Cerebellar cortex (tissue), 1 donor: ENCODE measurements around the gene AAK1.
"Not testable (repeated sequence)": the region's sequence is repeated elsewhere in the genome, so short reads cannot be mapped to it uniquely, and the experiment has no call there.

Experiments used
- DNase-seq: peaks from one replicate; pipeline ENCODE4 v3.0.0-alpha.2; 2015; ENCODE audit warnings: low spot score

The AAK1 gene

DNA sequence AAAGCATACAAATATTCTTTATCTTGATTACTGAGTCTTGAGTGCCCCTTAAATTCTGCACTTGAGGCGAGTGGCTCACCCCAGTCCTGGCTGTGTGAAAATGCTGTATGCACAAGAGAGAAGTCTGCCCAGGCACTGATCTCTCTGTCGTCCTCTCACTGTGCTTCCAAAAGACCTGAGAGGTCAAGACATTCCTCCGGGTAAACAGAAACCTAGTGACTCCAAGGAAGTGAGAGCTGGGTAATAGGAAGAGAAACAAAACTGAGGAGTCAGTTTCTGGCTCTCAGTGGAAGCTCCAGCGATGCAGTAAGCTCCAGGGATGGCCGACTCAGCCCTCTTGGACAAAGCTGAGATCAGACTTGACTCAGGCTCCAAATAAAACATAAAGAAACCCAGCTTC, 70.9 kb downstream of the AAK1 start:
- no peak for DNase-seq

DNA sequence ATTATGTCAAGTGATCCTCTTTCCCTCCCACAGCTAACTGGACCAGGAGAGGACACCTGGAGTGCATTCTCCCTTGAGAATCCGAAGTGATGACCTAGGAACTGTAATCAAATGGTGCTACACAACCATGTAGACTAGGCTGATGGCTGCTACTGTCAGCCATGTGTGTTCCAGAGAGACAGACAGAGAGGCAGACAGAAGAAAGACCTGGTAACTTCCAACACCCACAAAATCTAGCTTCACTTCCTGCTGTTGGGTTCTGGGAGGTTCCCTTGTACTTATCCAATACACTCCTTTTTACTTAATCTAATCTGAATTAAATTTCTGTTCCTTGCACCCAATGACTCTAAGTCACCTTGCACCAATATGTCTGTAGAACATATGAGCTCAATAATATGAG, 72.3 kb downstream of the AAK1 start:
- no peak for DNase-seq

DNA sequence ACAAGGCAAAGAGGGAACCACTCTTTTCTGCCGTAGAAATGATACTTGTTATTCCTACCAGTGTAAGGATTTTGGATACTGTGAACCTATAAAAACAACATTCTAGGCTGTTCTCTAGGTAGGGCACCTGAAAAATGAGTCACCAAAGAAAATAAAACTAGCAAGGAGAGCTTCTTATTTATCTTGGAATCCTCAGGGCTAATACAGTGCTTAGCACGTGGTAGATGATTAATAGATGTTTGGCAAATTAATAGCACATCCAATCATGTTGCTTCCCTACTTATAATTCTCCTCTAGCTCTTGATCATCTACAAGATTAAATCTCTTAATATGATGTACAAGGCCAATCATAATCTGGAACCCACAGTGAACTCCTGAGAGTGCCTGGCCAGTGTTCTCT, 73.1 kb downstream of the AAK1 start:
- DNase-seq, result no peak

- peak; percentile 63 for DNase-seq
These were observed 75.6 kb downstream of the AAK1 start for GRCh38 chr2:69567909-69568300.

- DNase-seq, result no peak
These were observed 76.2 kb downstream of the AAK1 start for GRCh38 chr2:69567157-69567908.

DNA sequence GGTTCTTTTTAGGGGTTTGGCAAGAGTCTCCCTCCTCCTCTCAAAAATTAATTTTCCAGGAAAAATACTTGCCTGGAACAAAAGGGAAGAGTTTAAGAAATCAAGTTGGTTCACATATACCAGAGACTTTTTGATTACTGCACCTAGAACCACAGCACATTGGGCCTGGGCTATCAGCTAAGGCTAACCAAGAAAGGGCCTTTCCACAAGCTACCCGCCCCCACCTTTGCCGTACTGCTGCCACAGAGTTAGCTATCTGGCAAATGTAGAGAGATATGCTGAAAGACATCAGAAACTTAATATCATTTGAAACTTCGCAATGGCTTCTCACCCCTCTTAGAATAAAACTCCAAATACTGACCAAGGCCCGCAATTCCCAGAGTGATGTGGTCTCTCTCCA, 76.9 kb downstream of the AAK1 start:
- DNase-seq, result no peak

DNA sequence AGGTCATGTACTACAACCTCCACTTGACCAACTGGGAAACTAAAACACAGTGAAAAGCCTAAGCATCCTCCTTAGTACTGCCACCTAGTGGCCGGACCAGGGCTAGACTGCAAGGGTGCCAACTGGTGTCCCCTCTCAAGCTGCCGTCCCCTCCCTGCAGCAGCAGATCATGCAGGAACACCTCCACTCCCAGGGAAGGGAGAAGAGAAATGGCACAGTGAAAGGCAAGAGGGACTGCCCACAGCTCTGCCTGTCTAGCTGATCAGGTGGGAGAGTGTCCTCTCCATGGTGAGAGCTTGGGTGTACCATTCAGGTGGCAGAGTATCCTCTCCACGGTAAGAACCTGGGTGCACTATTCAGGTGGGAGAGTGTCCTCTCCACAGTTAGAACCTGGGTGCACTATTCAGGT, 78.1 kb downstream of the AAK1 start:
- DNase-seq, result peak; percentile 47

- no peak for DNase-seq
These were observed 78.9 kb downstream of the AAK1 start for GRCh38 chr2:69564604-69565003.

- DNase-seq, result no peak
These were observed 80.5 kb downstream of the AAK1 start for GRCh38 chr2:69563021-69563420.

DNA sequence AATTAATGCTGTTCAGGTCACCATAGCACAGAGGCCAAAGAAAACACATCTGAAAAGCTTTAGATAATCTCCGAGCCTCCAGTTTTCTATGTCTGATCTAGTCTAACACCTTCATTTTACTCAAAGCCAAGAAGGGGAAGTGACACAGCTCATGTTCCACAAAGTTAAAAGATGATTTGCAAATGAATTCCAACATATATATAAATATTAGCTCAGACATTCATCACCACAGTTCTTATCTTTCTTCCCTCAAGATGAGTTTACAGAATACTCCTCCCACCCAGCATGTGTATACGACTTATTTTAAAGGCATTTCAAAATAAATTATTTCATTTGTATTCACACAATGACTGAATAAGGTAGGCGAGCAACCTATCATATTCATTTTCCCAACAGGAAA, 82.4 kb downstream of the AAK1 start:
- no peak for DNase-seq

- no peak for DNase-seq
These were observed 83.4 kb downstream of the AAK1 start for GRCh38 chr2:69560147-69560482.

- peak; percentile 76 for DNase-seq
These were observed 83.9 kb downstream of the AAK1 start for GRCh38 chr2:69559442-69560146.

DNA sequence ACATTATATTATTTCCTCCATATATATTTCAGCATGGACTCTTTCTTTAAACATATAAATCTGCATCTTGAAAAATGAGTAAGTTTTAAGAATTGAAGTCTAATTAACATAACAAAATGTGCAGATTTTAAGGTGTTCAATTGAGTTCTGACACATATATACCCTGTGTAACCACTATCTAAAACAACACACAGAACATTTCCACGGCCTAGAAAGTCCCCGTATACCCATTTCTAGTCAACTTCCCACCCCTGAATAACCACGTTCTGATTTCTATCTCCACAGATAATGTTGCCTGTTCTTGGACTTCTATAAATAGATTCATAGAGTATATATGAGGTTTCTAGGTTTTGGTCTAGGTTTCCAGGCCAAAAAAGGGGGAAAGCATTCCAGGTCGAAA, 87.5 kb downstream of the AAK1 start:
- no peak for DNase-seq

GRCh38 chr2:69554981-69555380, 88.6 kb downstream of the AAK1 start:
- no peak for DNase-seq

DNA sequence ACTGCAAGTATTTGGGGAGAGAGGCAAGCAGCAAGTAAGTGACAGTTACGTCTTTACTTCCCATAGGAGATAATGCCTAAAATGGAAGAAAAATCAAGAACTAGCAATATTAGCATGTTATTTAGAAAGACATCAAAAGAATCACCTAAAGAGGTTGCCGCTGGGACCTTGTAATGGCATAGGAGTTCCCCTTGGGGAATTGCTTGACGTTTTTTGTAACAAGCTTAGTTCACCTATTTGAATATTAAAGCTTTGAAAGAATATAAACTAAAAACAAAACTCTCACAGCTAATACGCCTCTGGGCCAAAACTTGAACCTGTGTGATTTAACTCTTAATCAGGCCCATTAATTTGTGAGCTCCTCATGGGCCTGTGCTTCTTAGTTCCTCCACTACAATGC, 89.0 kb downstream of the AAK1 start:
- DNase-seq, result no peak

GRCh38 chr2:69553991-69554390, 89.5 kb downstream of the AAK1 start:
- no peak for DNase-seq

DNA sequence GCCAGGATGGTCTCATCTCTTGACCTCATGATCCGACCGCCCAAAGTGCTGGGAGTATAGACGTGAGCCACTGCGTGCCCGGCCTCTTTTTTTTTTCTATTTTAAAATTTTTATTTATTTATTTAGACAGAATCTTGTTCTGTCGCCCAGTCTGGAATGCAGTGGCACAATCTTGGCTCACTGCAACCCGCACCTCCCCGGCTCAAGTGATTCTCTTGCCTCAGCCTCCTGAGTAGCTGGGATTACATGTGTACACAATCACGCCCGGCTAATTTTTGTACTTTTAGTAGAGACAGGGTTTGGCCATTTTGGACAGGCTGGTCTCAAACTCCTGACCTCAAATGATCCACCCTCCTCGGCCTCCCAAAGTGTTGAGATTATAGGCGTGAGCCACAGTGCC, 93.0 kb downstream of the AAK1 start:
- DNase-seq, result not testable (repeated sequence)

DNA sequence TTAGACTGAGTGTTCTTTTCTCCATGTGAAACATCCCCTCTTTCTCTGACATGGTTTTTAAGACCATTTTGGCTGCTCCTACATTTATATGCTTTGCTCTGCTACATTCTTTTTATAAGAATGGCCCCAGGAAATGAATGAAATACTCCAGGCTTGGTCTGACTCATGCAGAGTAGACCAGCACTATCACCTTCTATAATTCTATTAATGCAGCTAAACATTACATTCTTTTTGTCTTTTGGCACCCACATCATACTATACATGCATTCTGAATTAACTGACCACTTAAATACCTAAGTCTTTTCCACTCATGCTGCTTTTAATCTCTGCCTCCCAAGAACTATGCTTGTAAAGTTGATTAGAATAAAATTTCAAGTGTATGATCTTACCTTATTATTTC, 94.1 kb downstream of the AAK1 start:
- no peak for DNase-seq

- no peak for DNase-seq
These were observed 95.4 kb downstream of the AAK1 start for GRCh38 chr2:69547984-69548715.

DNA sequence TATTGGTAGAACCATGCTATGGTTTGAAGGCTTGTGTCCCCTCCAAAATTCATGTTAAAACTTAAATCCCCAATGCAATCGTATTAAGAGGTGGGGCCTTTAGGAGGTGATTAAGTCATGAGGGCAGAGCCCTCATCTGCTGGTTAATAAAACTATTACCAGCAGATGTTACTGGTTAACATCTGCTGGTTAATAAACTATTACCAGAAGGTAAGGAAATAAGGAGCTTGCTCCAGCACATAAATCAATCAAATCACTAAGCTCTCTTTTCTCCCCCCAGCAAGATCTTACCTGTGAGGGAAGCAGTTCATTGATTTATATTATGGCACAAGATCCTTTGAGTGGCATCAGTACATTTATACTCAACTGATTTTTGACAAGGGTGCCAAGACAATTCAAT, 96.9 kb downstream of the AAK1 start:
- no peak for DNase-seq

GRCh38 chr2:69545477-69545932, 98.0 kb downstream of the AAK1 start:
- DNase-seq, result no peak

DNA sequence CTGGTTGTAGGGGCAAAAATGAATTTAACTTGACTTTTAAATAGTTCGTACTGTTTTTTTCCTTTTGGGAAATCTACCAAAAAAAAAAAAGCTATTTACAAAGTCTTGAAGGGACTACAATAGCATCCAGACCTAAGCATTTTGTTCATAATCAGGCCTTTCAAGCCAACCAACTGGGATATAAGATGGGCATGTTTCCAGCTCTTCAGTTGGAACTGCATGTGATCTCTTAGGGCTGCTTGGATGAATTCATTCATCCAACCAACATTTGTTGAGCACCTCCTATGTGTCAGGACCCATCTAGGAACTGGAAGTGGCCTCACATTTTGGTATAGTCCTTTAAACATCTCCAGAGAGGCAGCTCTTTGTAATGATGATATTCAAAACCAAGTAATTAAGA, 98.6 kb downstream of the AAK1 start:
- peak; percentile 38 for DNase-seq

GRCh38 chr2:69539549-69539908, 104.0 kb downstream of the AAK1 start:
- DNase-seq, result no peak
